Medulla oblongata (tissue), 1 donor: Measurements from ENCODE around the gene GAS6.
"Not testable (repeated sequence)": the region's sequence is repeated elsewhere in the genome, so short reads cannot be mapped to it uniquely, and the experiment has no call there.

Experiments used
- DNase-seq: peaks from one replicate; pipeline ENCODE4 v3.0.0-alpha.2; 2015; ENCODE audit errors: extremely low spot score

GAS6 gene

DNA sequence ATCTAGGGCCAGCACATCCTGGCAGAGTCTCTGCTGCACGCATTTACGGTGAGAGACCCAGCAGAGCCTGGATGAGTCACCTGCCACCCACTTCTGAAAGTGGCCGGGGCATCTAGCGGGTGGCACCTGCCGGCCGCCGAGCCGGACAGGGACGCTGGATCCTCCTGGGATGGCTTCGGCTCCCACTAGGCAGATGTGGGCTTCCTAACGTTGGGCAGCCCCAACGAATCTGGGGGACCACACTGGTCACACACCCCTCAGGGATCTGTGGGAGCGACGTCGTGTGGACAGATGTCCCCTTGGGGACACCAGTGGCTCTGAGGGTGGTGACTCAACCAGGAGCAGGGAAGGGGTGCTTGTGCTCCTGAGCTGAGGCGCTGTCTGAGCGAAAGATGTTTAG lies 72.7 kb downstream of the GAS6 start:
- DNase-seq, result no peak

DNA sequence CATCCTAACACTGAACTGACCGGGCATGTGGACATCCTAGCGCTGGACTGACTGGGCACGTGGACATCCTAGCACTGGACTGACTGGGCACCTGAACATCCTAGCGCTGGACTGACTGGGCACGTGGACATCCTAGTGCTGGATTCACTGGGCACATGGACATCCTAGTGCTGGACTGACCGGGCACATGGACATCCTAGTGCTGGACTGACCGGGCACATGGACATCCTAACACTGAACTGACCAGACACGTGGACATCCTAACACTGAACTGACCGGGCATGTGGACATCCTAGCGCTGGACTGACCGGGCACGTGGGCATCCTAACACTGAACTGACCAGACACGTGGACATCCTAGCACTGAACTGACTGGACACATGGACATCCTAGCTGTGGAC lies 73.9 kb downstream of the GAS6 start:
- not testable (repeated sequence) for DNase-seq

DNA sequence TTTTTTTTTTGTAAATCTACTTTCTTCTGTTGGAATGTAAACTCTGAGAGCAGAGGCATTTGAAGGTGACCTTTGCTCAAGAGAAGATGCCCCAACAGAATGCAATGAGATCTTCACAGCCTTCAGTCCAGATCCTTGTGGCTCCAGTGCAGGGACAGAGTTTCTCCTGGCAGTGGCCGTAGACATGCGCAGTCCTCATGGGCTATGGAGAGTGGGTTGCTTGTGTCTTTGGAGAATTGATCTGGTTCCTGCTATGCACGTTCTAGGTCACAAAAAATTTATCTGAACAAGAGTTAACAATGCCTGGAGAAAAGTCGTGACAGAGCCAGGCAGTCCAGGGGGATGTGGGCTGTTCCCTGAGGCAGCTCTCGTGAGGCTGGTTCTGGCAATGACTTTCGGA lies 74.7 kb downstream of the GAS6 start:
- no peak for DNase-seq

DNA sequence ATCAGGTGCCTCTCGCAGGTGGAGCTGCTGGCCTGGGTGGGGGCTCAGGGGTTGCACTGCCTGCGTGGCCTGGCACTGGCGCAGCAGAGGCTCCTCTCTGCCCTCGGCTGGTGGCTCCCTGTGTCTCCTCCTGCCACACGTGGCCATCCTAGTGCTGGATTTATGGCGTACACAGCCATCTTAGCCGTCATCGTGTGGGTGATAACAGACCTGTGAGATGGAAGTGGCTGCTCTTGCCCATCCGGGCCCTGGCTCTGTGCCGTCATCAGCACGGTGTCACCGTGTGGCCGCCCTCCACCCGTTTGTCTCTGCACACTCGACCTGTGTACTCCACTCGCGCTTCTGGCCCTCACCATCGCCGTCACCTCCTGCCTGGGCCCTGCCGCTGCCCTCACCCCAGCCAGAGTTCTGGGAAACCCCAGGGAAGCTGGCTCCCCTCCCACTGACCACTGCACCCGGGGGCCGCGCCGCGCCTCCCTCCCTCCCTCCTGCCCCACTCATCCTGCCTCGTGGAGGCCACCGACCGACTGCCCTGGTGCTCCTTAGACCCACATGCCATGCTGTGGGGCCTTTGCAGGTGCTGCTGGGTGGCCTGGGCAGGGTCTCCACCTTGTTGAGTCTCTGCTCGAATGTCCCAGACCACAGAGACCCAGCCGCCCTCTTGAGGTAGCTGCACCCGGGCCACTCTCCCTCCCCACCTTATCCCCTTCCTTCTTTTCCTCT lies 75.3 kb downstream of the GAS6 start:
- DNase-seq, result no peak

DNA sequence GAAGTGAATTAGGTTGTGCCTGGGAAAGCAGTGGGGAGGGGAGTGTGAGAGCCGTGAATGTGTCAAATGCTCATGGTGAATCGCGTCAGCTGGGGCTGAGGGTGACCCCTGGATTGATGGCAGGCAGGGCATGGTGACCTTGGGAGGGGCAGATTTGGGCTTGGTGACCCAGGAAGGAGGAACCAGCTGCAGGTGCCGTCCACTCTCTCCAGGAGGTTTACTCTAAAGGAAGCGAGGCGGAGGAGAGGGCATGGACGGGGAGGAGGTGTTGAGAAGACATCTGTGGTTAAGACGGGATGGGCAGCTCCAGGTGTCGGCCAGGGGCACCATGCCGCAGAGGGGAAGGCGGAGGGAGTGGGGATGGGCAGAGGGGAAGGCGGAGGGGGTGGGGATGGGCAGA lies 76.2 kb downstream of the GAS6 start:
- DNase-seq, result no peak

DNA sequence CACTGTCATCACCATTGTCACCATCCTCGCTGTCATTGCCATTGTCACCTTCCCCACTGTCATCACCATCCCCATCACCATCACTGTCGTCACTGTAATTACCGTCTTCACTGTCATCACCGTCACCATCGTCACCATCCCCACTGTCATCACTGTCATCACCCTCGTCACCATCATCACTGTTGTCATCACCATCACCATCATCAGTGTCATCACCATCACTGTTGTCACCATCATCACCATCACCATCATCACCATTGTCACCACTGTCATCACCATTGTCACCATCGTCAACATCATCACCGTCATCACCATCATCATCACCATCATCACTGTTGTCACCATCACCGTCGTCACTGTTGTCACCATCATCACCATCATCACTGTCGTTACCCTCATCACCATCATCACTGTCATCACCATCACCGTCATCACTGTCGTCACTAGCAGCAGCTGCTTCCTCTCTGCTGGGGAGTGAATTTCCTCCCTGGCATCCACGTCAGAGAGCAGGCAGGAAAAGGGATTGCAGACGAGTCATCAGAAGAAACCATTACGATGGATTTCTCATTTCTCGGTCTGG lies 77.5 kb downstream of the GAS6 start:
- DNase-seq, result no peak

DNA sequence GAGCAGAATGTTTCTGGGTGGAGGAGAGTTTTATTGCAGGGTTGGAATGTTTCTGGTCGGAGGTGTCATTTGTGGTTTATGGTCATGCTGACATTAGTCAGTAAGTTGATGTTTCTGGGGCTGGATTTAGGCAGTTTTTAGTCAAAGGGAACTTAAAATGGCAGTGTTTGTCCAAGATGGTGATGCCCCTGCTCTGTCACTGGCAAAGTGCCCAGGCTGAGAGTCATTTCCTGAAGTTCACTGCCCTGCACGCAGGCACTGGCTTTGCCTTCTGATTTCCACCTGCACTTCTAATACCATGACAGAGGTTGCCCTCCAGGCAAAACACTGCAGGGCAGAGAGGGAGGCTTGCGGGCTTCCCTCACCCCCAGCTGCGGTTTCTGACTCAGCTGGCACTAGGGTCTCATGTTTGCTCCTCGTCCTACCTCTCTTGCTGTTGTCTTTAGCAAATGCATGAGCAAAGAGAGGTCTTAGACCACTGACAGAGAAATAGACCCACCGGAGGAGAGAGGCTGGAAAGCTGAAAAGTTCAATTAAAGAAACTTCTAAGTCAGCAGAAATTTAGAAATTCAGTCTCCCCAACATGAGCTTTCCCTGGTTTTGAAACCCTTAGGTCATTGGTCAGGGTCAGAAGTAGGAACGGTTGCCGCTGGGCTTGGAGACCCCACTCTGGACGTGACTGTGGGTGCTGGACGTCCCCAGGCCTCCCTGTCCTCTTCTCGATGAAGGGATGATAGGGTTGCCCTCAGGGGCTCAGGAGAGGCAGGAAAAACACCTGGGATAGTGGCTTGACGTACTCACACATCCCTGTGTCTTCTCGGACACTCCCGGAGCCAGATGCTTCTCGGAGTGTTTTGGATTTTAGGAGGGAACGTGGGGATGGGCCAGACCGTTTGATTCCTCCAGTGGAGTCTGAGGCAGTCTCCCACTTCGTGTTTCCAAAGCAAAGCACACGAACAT lies 78.5 kb downstream of the GAS6 start:
- no peak for DNase-seq

DNA sequence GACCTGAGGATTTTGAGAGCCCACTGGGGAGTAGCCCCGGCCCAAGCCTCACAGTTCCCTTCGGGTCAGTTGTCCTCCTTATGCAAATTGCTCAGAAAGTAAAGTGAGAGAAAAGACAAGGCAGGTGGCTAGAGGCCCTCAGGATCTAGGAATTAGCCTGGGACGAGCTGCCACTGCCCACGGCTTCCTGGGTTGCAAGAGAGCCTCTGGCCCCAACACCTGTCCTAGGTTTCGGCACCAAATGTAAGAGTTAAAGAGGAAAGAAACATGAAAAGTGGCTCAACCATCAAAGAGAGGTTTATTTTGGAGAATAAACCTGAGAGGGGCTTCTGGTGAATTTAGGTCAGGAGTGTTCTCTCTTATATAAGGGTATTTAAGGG lies 79.2 kb downstream of the GAS6 start:
- DNase-seq, result no peak

DNA sequence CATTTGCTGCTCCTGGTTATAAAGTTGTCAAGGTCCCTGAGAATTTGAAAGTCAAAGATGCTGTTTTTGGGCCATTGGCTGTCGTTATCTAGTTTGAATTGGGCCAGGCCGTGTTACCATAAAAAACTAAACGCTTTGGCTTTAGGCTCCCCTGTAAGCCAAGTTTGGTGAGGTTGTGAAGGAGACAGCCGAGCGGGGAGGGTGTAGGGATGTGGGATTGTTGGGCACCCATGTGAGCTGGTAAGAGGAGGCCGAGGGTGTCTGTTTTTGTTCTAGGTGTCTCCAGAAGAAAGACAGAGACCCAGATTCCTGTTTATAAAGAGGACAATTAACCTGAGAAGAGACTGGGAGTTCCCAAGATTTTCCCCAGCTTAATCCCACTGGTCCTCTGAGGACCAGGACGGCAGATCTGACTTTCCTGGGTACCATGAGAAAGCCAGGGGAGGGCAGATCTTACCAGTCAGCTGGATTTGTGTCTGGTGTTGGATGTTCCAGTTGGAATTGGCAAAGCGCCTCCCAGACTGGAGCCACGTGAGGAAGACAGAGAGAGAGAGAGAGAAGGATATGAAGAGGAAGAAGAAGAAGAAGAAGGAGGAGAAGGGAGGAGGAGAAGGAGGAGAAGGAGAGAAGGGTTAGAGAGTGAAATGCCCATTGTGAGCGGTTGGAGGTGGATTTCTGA lies 79.8 kb downstream of the GAS6 start:
- no peak for DNase-seq

DNA sequence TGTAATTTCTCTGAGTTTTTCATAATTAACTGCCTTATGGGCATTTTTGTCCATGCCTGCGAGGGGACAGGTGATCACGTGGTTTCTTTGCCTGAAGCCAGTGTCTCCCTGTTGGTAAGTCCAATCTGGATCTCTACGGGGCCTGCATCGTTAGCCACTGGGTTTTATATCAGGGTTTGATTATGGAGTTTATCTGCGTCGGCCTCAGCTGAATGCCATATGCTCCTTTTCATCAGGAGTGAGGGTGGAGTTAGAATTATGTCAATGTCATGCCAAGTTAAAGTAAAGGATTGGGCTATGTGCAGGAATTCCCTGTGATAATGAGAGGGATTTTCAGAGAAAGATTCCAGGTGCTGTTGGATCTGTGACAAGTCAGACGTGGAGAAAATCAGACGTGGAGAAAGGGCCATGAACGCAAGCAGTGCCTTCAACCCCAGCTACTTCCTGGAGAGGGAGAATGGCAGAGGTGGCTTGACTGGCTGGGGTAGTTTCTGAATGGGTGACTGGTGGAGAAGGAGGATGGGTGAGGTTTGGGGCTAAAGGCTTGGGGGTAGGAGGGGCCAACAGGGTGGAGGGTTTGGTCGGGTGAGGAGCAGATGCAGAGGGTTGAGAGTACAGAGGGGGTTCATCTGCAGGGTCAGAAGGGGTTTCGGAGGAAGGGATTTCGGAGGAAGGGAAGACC lies 80.5 kb downstream of the GAS6 start:
- DNase-seq, result no peak

DNA sequence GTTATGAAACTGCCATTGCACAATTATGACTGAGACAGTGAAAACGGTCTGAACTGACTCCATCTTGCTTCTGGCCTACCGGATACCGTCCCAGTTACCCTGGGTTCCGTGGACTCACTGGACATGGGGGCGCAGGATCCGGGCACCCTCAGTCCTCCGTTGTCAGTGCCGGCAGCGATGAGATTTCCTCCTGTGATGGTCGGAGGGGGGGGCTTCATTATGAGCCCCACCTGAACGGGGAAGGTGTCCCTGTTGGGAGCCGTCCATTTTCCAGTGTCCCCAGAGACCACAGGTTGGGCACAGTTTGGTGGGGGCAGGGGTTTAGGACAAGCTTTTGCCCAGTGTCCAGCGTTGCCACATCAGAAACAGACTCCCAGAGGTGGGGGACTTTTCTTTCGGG lies 81.4 kb downstream of the GAS6 start:
- no peak for DNase-seq

DNA sequence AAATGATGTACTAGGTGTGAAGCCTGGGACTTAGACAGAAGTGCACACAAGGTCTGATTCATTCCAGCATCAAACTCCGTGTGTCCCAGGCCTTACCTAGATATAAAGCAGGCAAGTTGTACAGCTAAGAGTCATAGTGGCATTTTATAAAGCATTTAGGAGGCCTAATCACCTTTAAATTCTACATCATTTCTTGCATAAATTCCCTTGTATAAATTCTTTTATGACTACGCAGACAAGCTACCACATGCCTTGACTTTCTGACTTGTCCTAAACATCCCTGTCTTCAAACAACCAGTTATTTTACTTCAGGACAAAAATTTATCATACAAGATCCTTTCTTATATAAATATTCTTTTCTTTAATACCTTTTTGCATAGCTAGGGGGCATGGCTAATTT lies 82.3 kb downstream of the GAS6 start:
- no peak for DNase-seq

DNA sequence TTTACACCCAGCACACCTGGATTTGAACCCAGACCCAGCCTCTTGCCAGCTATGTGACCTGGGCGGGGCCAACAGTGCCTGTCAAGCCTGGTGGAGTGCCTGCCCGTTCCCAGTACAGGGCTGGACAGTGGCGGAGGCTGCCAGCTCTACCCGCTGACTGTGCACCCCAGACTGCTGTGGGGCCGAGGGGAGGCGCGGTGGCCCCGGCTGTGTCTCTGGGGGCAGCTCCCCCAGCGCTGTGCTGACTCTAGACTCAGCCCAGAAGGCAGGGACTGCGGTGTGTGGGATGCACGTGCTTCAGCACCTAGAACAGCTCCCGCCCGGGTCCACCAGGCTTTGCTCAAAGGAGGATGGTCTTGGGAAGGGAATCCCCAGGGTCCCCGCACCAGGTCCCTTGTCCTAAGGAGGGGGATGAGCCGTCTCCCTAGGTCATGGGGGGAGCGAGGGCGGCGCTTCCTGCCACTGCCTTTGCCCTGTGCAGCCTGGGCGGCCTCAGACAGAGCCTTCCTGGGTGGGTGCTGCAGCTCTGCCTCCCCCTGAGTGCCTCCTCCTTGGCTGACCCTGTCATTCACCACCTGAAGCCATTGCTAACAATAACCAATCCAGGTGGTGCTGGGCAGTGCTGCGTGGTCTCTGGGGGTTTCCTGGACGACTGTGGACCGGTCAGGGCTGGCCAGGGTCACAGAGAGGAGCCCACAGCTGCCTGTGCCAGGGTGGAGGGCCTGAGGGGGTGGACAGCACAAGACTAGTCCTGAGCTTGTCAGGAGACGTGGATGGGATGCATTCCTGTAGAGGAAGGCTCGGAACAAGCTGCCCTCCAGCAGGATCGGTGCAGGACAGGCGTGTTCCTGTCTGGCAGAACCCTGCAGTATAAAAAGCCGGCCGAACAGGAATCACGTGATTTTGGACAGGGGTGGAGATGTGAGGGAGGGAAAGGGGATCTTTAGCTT lies 86.3 kb downstream of the GAS6 start:
- DNase-seq, result no peak

DNA sequence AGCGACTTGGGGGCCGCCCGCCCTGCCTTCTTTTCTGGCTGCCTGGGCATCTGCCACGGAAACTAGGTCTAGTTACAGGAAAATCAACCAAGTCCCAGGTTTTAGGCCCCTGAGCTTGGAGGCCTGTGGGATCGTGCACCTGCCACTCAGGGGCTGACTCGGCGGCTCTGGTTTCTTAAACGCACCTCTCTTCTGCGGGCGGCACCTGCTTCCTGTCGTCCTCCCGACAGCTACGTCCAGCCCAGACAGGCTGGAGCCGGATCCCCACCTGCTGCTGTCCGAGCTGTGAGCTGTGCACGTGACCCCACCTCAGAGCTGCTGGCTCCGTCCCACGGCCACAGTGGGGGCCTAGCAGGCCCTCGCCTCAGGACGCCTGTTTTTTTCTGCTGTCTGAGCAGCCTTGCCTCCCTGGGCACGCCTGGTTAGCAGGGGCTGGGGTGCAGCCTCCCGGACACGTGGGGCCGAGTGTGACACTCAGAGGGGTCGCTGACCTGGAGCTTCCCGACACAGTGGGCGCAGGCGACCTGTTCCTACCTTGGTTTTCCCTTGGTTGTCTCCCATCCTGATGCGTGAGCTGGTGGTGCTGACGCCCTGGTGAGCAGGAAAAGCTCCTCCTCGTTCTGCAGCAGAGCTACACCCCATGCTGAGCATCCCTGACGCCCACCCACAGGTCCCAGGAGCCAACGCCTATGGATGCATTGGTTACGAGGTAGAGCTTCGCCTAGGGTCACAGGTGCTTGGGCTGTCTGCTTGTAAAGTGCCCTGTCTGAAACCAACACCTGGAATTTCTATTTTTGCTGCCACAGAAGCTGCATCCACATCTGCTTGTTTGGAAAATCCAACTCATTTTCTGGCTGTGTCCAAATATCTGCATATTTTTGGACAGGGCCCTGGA lies 87.4 kb downstream of the GAS6 start:
- no peak for DNase-seq

DNA sequence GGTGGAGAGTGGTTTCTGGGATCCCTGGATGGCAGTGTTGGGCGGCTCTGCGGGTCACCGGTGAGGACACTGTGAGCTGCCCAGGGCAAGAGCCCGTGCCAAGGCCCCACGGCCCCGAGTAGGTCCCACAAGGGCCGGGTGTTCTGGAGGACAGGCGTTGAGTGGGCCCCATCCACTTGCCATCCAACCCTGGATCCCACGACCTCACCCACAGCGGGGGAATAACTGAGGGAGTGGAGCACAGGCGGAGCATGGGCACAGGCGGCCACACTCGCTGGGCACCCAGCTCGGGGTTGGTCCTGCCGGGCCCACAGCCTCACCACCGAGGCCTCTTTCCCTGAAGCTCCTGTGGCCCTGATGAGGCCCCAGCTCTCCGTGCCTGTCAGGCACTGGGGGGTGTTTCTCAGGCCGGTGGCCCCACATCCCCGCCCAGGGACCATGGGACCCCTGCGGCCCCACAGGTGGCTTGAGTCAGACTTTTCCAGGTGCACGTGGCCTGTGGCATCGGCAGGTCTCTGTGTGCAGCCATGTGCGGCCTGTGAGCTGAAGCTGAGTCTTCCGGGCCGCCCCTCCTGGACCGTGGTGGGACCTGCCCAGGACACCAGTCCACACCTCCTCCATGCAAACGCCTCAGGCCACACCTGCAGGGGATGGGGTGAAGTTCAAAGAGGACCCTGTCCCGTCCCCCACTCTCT lies 88.3 kb downstream of the GAS6 start:
- DNase-seq, result no peak

DNA sequence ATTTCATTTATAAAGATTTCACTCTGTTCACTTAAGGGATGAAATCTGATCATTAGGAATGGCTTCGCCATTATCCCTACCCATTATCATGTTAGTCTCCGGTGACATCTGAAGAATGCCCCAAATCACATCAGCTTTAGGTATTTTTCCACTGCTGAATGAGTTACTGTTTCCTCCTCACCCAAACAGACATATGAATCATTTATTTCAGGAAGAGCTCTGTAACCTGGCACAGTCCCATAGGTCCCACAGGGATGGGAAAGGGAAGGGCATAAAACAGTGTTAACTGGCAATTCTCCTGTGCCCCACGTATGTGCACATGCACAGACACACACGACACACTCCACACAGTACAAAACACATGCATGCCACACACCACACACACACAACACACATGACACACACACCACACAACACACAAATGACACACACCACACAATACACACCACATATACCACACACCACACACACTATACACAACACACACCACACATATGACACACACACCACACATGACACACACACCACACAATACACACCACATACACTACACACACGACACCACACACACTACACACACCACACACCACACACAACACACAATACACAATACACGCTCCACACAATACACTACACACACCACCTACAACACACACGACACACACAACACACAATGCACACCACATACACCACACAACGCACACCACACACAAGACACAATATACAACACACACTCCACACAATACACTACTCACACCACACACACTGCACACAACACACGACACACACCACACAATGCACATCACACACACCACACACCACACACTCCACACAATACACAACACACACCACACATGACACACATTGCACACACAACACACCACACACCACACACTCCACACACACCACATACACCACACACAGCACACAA lies 89.4 kb downstream of the GAS6 start:
- DNase-seq, result no peak

DNA sequence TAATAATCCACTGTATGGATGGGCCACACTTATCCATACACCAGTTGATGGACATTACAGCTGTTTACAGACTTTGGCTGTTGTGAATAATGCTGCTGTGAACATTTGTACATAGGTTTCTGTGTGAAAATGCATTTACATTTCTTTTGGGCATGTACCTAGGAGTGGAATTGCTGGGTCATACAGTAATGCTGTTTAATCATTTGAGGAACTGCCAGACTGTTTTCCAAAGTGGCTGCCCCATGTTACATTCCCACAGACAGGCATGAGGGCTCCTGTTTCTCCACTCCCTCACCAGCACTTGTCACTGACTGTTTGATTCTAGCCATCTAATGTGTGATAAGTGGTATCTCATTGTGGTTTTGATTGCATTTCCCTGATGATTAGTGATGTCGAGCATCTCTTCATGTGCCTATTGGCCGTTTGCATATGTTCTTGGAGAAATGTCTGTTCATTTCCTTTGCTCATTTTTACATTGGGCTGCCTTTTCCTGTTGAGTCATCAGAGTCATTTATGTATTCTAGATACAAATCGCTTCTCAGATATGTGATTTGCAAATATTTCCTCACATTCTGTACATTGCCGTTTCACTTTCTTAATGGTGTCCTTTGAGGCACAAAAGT lies 92.1 kb downstream of the GAS6 start:
- no peak for DNase-seq
